Dendritic cell treated with granulocyte-macrophage colony-stimulating factor and Interleukin-4, amounts not matched to agents 40 ng/mL and 50 ng/mL, for 4 days (primary cell): Measurements from ENCODE around the gene GPC6.

Source experiments
- H3K27ac Mint-ChIP-seq: one replicate; pipeline ENCODE4 v1.8.0; 2022; ENCODE audit warnings: mild to moderate bottlenecking, mixed read lengths
- H3K27me3 Mint-ChIP-seq: one replicate; pipeline ENCODE4 v1.8.0; 2022; ENCODE audit warnings: mild to moderate bottlenecking, mixed read lengths
- H3K36me3 Mint-ChIP-seq: one replicate; pipeline ENCODE4 v1.8.0; 2022; ENCODE audit warnings: low read depth, mixed read lengths
- H3K4me1 Mint-ChIP-seq: one replicate; pipeline ENCODE4 v1.8.0; 2022; ENCODE audit warnings: low read depth, mixed read lengths
- H3K4me3 Mint-ChIP-seq: one replicate; pipeline ENCODE4 v1.8.0; 2022; ENCODE audit warnings: mild to moderate bottlenecking, moderate library complexity, mixed read lengths
- H3K9me3 Mint-ChIP-seq: one replicate; pipeline ENCODE4 v1.8.0; 2022; ENCODE audit warnings: mixed read lengths
- intact Hi-C: fragments of 100-400 bp; cut with micrococcal nuclease; formaldehyde crosslinking; loops from one replicate; pipeline ENCODE4 v1.15.0; 2022

Gene GPC6

GRCh38 chr13:94267581-94268366 is 1041.2 kb downstream of the GPC6 start:
- Mint-ChIP-seq H3K9me3 (peaks cover 8% of the 10 kb centered on the region), H3K4me3 (no peak overlapping the region), H3K27ac (no peak overlapping the region), H3K36me3 (no peaks in the 10 kb centered on the region), H3K27me3 (no peaks in the 10 kb centered on the region), H3K4me1 (no peaks in the 10 kb centered on the region)
- intact Hi-C loops = no loop called here

DNA sequence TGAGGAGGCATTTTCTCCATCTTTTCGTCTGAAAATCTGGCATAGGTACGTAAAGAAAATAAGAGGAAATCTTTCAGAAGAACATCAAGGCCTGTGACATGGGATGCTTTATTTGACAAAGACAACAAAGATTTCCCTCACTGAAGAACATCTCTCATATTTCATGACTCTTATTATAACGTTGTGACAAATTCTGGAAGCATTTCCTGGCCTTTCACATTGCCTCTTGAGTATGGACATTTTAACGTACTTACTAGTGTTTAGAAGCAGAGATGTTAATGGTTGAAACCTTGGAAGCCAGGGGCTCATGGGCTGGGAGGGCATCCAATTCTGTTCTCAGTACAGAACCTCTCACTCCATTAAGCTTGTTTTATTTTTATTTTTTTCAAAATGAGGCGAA is 1042.1 kb downstream of the GPC6 start:
- peaks cover 8% of the 10 kb centered on the region for H3K9me3 Mint-ChIP-seq
- intact Hi-C loops = no loop called here
- no peaks in the 10 kb centered on the region for H3K36me3 Mint-ChIP-seq
- no peak overlapping the region for H3K27ac Mint-ChIP-seq
- no peak overlapping the region for H3K4me3 Mint-ChIP-seq
- H3K4me1 Mint-ChIP-seq = no peaks in the 10 kb centered on the region
- H3K27me3 Mint-ChIP-seq = no peaks in the 10 kb centered on the region

DNA sequence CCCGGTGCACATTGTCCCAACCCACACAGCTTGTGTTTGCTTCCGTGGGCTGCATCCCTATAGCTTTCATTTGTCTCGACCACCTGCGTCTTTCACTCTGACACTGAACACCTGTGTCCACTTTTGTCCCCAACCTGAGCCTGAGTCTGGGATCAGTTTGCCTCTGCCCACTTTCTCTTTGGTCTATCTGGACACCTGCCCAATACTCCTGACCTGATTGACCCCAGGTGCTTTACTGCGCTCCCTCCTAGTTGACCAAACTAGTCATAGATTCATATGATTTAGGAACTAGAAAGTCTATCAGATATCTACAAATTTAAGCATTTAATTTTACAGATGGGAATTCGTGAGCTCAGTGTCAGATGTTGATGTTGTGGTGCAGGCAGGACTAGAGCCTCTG is 1043.0 kb downstream of the GPC6 start:
- H3K27me3 Mint-ChIP-seq = no peaks in the 10 kb centered on the region
- no peaks in the 10 kb centered on the region for H3K4me1 Mint-ChIP-seq
- no peaks in the 10 kb centered on the region for H3K36me3 Mint-ChIP-seq
- intact Hi-C loops = no loop called here
- no peak overlapping the region for H3K4me3 Mint-ChIP-seq
- H3K9me3 Mint-ChIP-seq = peaks cover 8% of the 10 kb centered on the region
- no peak overlapping the region for H3K27ac Mint-ChIP-seq

GRCh38 chr13:94270556-94270955 is 1043.9 kb downstream of the GPC6 start:
- H3K27me3 Mint-ChIP-seq = no peaks in the 10 kb centered on the region
- no peak overlapping the region for H3K27ac Mint-ChIP-seq
- H3K4me1 Mint-ChIP-seq = no peaks in the 10 kb centered on the region
- no peak overlapping the region for H3K4me3 Mint-ChIP-seq
- intact Hi-C loops = no loop called here
- H3K36me3 Mint-ChIP-seq = no peaks in the 10 kb centered on the region
- H3K9me3 Mint-ChIP-seq = peaks cover 17% of the 10 kb centered on the region

DNA sequence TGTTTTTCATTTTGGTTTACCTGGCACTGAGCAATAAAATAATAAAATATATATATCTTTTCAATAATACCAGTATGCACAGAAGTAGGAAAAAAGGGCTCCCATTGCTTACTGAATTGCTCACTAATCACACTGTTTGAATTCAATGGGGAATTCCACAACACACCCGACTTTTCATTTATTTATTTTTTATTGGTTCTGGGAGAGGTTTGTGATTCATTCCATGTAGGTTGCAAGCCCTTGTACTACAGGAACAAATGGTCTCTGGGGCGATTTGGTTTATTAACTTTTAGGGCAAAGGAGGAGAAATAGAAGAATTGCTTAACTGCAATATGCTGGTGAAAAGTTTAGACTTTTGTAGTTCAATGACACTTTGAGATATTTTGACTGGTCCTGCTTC is 1045.4 kb downstream of the GPC6 start:
- no peaks in the 10 kb centered on the region for H3K36me3 Mint-ChIP-seq
- H3K27me3 Mint-ChIP-seq = no peaks in the 10 kb centered on the region
- intact Hi-C loops = no loop called here
- peaks cover 16% of the 10 kb centered on the region for H3K9me3 Mint-ChIP-seq
- H3K27ac Mint-ChIP-seq = no peak overlapping the region
- H3K4me3 Mint-ChIP-seq = no peak overlapping the region
- H3K4me1 Mint-ChIP-seq = no peaks in the 10 kb centered on the region

DNA sequence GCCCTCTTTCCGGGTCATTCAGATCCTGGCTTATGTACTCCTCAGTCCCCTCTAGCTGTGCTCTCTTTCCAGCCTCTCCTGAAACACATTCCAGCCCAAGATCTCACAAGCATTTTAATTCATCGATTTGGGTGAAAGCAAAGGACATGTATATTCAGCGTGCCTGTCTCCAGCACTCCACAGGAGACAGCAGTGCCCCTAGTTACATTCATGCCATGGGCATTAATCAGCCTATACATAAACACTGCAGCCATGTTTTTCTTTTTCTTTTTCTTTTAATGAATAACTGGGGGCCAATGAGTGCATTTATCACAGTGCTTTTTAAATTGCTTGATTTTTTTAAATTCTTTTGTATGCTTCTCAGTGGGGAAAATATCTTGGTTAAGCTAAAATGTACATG is 1053.7 kb downstream of the GPC6 start:
- intact Hi-C loops = no loop called here
- H3K27me3 Mint-ChIP-seq = no peaks in the 10 kb centered on the region
- H3K27ac Mint-ChIP-seq = no peak overlapping the region
- H3K4me3 Mint-ChIP-seq = no peak overlapping the region
- peaks cover 78% of the 10 kb centered on the region for H3K9me3 Mint-ChIP-seq
- H3K36me3 Mint-ChIP-seq = no peaks in the 10 kb centered on the region
- no peaks in the 10 kb centered on the region for H3K4me1 Mint-ChIP-seq

GRCh38 chr13:94280845-94281244 is 1054.2 kb downstream of the GPC6 start:
- Mint-ChIP-seq H3K27me3 (no peaks in the 10 kb centered on the region), H3K36me3 (no peaks in the 10 kb centered on the region), H3K4me1 (no peaks in the 10 kb centered on the region), H3K4me3 (no peak overlapping the region), H3K9me3 (peaks cover 76% of the 10 kb centered on the region), H3K27ac (no peak overlapping the region)
- intact Hi-C loops = no loop called here

DNA sequence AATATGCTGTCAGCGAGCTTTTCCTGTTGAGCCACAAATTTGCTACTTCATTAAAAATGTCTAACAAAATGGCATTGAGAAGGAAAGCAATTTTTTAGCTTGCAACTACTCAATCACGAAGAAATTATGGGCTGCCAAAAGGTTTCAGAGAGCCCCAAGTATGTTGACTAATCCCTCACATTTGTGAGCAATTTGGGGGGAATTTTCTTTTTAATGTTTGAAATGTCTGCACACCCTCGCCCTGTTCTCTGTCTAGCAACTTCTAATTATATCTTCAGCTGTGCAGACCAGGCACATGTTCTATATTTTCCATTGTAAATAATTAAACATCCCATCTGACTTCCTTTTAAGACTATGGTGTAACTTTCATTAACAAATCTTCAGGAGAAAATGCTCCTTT is 1060.0 kb downstream of the GPC6 start:
- no peaks in the 10 kb centered on the region for H3K36me3 Mint-ChIP-seq
- no peak overlapping the region for H3K27ac Mint-ChIP-seq
- H3K4me3 Mint-ChIP-seq = no peak overlapping the region
- H3K27me3 Mint-ChIP-seq = no peaks in the 10 kb centered on the region
- no peaks in the 10 kb centered on the region for H3K4me1 Mint-ChIP-seq
- intact Hi-C loops = no loop called here
- H3K9me3 Mint-ChIP-seq = peaks cover 24% of the 10 kb centered on the region

GRCh38 chr13:94291631-94292322 is 1065.2 kb downstream of the GPC6 start:
- intact Hi-C loops = no loop called here
- Mint-ChIP-seq H3K27me3 (no peaks in the 10 kb centered on the region), H3K4me3 (no peak overlapping the region), H3K4me1 (no peaks in the 10 kb centered on the region), H3K27ac (no peak overlapping the region), H3K36me3 (no peaks in the 10 kb centered on the region), H3K9me3 (no peaks in the 10 kb centered on the region)

DNA sequence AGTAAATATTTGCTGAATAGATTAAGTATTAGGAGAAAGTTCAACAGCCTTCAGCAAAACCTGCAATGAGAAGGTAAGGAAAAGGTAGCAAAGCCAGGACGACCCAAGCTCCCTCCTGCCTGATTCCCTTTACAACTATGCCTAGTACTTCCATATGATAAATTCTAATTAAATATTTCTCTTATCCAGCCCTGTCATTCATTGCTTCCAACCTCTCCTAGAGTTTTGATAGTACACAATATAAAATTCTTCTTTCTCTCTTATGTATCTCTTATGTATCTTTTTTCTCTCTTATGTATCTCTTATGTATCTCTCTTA is 1065.7 kb downstream of the GPC6 start:
- Mint-ChIP-seq H3K27me3 (no peaks in the 10 kb centered on the region), H3K4me3 (no peak overlapping the region), H3K36me3 (no peaks in the 10 kb centered on the region), H3K27ac (no peak overlapping the region), H3K9me3 (no peaks in the 10 kb centered on the region), H3K4me1 (no peaks in the 10 kb centered on the region)
- intact Hi-C loops = no loop called here

DNA sequence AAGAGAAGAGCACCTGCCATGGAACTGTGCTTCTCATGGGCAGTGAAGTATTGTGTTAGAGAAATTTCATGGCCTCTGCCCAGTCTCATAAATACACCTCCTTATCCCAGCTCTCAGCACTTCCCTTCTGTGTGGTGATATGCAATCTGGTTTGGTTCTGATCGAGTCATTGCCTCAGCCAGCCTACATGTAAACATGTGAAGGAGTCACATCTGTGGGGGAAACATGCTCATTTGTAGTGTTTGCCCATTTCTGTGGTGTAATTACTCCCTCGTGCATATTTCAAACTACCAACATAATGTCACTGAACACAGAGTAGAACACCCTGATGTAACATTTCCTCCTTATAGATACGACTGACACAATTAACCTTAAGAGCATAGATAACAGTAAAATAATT is 1069.9 kb downstream of the GPC6 start:
- intact Hi-C loops = no loop called here
- Mint-ChIP-seq H3K9me3 (no peaks in the 10 kb centered on the region), H3K4me3 (no peak overlapping the region), H3K27me3 (no peaks in the 10 kb centered on the region), H3K27ac (no peak overlapping the region), H3K4me1 (no peaks in the 10 kb centered on the region), H3K36me3 (no peaks in the 10 kb centered on the region)

- H3K27me3 Mint-ChIP-seq = no peaks in the 10 kb centered on the region
- no peaks in the 10 kb centered on the region for H3K4me1 Mint-ChIP-seq
- H3K9me3 Mint-ChIP-seq = no peaks in the 10 kb centered on the region
- no peak overlapping the region for H3K27ac Mint-ChIP-seq
- no peak overlapping the region for H3K4me3 Mint-ChIP-seq
- no peaks in the 10 kb centered on the region for H3K36me3 Mint-ChIP-seq
- intact Hi-C loops = no loop called here
Observed at GRCh38 chr13:94298346-94298745, 1071.7 kb downstream of the GPC6 start.

DNA sequence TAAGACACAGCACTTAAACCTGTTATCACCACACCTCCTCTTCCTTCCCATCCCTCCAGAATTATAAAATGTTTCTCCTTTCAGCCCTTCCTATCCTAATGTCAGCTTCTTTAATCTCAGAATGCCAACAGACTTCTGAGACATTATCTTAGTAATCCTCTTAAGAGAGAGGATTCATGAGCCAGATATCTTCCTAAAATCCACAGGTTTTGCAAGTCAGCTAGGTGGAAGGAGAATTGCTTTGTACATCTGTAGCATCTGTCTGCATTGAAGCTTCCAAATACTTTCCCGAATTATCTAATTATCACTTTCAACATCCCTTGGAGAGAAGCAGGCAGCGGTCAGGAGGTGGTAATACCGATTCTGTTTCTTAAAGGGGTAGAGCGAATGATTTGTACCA is 1073.8 kb downstream of the GPC6 start:
- Mint-ChIP-seq H3K27me3 (no peaks in the 10 kb centered on the region), H3K36me3 (no peaks in the 10 kb centered on the region), H3K27ac (no peak overlapping the region), H3K4me1 (no peaks in the 10 kb centered on the region), H3K4me3 (no peak overlapping the region), H3K9me3 (no peaks in the 10 kb centered on the region)
- intact Hi-C loops = no loop called here

DNA sequence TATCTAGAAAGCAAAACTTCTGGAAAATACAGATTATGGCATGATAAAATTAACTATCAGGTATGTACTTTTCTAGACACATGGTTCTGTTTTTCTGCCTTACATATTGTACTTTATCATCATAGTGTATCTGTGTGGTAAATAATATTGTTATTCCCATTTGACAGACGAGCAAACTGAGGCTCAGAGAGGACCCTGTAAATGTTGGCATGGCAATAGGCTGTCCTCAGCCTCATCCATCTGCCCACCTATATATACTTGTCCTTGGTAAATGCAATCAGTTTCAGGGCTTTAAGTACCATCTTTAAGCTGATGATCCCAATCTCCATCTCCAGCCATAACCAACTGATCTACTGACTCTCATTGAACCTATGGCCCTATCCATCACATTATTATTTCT is 1074.9 kb downstream of the GPC6 start:
- intact Hi-C loops = no loop called here
- H3K36me3 Mint-ChIP-seq = no peaks in the 10 kb centered on the region
- no peaks in the 10 kb centered on the region for H3K4me1 Mint-ChIP-seq
- H3K27ac Mint-ChIP-seq = no peak overlapping the region
- no peaks in the 10 kb centered on the region for H3K9me3 Mint-ChIP-seq
- no peaks in the 10 kb centered on the region for H3K27me3 Mint-ChIP-seq
- no peak overlapping the region for H3K4me3 Mint-ChIP-seq
